Retina (tissue), 1 donor: ENCODE results near the gene PER3.

Source experiments
- DNase-seq: peaks from one replicate; pipeline ENCODE4 v3.0.0-alpha.2; 2016

Gene PER3

DNA sequence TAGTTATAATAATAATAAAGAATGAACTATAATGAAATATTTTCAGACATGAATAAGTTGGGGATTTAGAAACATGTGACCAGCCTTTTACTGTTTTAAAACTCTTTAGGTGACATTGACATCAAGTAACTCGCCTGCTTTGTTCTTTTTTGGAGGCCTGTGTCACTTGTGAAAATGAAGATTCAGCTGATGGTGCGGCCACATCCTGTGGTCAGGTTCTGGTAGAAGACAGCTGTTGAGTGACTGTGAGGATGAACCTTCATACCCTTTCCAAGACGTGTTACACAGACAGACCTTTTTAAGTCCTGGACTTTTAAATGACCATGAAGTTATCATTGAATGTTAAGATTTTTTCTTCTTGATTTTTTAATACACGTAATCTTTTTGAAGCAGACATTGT lies 58.4 kb downstream of the PER3 start:
- DNase-seq = no peak

DNA sequence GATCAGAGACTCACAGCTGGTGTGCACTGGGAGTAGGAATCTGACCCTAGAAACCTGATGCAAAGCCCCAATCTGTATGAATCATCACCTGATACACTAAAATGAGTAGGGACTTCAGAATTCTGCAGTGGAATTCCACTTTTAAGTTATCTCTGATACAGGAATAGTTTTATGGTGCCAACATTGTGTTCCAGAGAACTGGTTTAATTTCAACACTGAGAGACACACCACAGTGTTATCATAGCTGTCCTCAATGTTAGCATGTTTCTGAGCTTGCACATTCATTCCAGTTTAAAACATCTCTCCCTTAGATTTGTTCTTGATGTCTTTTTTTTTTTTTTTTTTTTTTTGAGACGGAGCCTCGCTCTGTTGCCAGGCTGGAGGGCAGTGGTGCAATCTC lies 61.7 kb downstream of the PER3 start:
- no peak for DNase-seq

DNA sequence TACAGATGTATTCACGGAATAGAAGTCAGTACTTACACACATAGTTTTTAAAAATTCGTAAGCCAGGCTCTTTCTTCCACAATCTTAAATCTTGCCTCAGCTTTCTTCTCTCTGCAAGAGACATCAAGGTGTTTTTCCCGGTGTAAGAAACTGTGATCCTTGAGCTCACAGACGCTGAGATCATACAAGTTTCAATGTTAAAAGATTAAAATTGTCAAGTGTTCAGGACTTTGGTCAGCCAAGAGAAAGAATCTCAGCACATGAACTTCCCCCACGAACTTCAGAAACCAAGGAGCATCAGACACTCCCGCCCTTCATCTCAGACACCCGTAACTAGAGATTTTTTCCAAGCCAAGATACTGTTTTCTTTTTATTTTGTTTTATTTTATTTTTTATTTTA lies 62.6 kb downstream of the PER3 start:
- DNase-seq = no peak

DNA sequence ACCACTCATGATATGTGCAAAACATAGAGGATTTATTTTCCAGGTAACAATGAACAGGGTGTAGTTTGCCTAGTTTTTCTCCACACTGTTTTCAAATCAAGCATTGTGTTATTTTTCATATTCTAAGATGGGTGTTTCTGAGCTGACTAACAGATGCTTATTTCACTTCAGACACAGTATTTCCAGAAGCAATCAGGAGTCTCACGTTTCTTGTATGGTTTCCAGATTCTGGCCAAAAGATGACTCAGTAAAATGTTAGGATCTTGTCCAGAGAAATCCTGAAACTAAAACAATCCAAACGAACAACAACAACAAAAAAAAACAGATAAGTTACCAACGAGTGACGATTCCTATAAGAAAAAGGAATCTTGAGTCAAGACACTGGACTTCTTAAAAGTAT lies 63.5 kb downstream of the PER3 start:
- no peak for DNase-seq

DNA sequence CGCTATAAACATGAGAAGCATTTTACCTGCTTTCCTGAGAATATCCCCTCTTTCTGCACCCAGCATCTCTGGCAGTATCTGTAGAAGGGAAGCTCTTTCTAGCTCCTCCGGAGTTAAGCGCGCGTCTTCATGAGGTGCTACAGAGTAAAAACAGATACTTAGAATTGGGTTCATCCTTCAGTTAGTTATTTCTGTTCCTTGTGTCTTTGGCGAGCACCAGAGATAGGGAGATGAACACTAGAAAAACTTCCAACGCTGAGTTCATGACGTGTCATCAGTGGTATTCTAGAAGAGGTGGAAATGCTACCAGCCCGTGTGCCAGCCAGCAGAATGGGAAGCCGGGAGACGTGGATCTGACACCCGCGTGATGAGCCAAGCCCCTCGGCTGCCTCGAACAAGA lies 66.7 kb downstream of the PER3 start:
- DNase-seq = no peak

DNA sequence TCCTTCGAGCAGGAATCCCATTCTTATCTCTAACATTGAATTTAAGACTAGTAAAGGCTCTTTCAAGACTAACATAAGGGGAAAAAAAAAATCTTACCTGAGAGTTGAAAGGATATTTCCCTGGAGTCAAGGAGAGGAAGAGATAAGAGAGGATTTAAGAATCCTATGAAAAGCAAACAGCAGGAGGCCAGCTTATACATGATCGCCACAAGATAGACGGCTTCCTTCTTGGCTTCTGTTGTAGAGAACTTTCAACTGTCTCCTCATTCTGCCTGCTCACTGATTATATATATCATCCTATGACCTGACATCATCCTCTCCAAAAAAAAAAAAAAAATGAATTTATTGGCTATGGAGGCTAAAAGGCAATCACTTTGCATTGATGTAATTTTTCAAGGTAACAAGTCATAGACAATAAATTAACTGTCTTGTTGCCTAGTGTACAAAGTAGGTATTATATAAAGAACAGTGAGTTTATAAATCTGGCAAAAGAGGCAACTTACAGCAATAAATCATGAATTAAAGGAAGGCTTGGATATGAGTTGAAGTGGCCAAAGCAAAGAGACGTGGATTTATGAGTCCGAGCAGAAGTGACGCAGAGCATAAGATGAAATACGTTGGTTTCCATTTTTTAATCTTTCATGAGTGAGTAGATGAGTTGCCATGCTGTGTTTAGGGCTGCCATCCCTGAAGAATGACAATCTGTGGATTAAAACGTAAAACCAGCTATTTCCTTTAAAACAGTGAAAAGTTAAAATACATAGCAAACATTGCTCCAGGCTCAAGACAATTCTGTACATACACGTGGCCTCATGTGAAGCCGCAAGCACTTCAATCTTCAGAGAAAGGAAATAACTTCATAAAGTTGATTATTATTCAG lies 69.0 kb downstream of the PER3 start, which contains the start of gene UTS2:
TSS of gene UTS2 (minus strand) at position 262 of the 880 bp plus-strand sequence. CDS start at position 200, 62 bp downstream.
- no peak for DNase-seq

DNA sequence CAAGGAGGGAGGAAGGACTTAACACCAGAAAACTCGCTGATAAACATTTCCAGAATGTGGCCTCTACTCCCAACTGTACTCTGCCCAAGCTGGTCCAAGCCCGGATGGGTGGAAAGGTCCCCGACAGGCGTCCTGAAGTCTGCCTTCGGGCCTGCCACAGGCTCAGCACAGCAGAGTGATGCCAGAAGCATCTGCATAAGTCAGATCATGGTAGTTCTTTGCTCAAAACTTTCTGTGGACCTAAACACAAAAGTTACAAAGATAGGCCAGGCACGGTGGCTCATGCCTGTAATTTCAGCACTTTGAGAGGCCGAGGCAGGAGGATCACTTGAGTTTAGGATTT lies 69.6 kb downstream of the PER3 start:
- no peak for DNase-seq

DNA sequence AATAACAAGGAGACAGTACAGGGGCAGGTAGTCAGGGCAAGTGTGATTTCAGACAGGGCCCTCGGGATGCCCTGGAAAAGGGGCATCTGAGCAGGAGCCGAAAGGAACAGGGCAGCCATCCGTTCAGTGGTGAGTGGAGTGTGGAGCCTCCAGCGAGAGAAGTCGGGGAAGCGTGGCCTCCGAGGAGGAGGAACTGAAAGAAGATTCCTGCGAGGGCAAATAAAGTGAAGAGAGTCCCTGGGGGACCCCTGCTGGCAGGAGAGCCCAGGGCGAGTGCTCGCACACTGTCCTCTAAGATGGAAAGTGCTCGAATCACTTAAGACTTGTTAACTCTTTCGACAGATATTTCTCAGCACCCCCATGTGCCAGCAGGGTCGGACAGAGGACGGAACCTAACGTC lies 72.3 kb downstream of the PER3 start:
- no peak for DNase-seq

DNA sequence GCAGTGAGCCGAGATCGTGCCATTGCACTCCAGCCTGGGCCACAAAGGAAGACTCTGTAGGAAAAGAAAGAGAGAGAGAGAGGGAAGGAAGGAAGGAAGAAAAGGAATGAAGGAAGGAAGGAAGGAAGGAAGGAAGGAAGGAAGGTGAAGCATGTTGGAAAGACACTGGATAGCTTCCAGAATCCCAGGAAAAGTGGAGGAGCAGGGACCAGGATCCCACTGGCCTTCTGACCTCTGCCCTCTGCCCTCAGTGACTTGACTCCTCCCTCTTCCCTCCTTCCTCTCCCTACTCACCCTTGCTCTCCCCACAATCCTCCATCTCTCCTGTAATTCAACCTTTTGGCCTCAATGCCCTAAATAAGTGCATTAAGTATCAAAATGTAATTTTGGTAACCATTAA lies 72.9 kb downstream of the PER3 start:
- DNase-seq = no peak

DNA sequence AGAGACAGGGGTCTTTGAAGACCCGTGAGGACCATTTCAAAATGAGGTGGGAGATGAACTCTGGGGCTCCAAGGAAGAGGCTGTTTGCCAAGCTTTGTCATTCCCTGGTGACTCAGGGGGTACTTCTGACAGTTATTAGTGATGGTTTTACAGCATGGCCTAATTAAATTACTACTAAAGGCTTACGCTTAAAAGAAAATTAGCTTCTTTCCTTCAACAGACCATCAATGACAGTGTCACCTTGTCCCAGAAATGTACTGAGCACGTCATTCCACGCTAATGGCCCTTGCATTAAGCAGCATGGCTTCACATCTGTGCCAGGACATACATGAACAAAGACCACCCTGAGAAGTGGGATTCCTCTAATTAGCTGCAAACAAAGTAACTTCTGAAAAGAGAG lies 73.9 kb downstream of the PER3 start:
- DNase-seq = peak; percentile 19

DNA sequence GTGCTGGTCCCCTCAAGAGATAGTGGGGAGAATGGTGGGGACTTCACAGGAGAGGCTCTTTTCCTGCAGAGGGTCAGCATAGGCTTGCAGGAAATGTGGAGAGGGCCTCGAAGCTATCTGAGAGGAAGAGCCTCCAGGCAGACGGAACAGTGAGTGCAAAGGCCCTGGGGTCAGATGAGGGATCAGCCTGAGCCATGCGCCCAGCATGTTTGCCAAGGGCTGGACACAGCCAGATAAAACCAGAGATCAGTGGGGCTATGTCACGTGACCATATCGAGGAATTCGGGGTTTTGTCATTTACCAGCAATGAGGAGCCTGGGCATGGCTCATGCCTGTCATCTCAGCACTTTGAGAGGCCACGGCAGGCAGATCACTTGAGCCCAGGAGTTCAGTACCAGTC lies 75.3 kb downstream of the PER3 start:
- no peak for DNase-seq

DNA sequence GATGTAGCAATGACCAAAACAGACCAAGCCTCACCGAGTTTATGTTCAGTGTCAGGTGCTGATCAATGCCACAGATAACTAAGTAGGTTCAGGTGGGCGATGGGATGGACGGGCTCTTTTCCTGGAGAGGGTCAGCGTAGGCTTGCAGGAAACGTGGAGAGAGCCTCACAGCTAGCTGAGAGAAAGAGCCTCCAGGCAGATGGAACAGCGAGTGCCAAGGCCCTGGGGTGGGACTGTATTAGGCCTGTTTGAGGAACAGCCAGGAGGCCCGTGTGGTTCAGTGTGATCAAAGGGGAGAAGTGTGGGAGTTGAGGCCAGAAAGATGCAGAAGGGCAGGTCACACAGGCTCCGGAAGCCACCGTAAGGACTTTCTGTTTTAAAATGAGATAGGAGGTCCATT lies 76.0 kb downstream of the PER3 start:
- no peak for DNase-seq

DNA sequence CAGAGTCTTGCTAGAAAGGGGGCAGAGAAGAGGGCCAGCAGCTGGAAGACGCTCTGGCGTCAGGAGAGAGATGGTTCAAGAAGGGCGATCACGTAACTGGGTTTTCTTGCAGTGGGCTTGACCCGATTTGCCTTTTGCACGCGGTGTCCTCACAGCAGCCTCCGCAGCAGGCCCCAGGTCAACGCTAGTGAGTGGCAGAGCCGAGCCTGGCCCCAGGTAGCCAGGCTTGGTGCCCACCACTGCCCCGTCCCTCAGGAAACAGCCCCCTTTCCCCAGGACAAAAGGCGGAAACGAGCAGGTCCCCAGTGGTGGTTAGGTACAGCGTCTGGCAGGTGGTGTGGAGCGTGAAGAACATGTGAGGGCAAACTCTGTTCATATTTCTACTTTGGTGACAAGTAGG lies 77.4 kb downstream of the PER3 start:
- no peak for DNase-seq

DNA sequence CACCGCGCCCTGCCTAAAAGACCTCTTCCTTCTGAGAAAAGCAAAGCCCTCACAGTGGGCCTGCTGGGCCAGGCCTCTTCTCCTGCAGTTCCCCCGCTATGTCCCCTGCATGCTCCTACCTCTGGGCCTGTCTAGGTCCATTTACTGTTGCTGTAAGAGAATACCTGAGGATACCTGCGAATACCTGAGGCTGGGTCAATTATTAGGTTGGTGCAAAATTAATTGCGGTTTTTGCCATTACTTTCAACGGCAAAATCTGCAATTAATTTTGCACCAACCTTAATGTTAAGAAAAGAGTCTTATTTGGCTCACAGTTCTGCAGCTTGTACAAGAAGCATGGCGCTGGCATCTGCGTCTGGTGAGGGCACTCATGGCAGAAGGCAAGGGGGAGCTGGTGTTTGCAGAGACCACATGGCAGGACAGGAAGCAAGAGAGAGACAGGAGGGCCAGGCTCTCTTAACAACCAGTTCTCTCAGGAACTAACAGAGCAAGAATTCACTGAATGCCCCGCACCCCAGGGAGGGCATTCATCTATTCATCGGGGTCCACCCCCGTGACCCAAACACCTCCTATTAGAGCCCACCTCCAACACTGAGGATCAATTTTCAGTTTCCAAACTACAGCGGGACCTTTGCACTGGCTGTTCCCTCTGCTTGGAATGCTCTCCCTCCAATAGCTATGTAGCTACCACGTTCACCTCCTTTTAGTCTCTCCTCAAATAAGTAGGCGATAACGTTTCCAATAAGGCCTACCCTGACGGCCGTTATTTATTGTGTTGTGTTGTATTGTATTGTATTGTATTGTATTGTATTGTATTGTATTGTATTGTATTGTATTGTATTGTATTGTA lies 78.3 kb downstream of the PER3 start:
- no peak for DNase-seq

DNA sequence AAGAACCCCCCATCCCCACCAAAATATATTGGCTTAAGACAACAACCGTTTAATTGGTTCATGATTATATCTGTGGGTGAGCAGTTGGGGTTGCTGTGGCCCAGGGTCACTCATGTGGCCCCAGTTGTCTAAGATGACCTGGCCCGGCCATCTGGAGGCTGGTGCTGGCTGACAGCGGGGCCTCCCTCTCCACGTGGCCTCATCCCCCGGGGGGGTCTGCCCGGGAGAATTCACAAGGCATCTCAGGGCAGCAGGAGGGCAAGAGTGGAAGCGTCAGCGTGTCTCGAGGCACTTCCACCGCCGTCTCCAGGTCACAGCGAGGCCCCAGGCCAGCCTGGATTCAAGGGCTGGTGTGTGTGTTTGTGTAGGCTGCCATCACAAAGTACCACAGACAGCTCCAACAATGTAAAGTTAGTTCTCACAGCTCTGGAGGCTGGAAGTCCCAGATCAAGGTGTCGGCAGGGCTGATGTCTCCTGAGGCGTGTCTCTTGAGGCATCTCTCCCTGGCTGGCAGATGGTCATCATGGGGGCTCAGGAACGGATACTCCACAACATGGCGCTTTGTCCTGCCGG lies 79.8 kb downstream of the PER3 start:
- no peak for DNase-seq

DNA sequence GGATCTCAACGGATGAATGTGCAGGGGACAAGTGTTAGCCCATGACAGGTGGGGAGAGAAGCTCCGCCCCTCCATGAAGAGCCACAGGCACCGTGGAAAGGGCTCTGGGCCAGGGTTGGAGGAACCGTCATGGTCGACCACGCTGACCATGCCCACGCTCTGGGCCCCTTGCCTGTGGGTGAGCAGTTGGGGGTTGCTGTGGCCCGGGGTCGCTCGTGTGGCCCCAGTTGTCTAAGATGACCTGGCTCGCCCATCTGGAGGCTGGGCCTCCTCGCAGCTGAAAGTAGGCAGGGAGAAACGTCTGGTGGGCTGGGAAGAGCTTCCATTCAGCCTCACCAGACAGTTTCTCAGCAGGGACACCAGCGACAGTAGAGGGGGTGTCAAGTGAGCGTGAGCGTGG lies 81.9 kb downstream of the PER3 start:
- DNase-seq = no peak

DNA sequence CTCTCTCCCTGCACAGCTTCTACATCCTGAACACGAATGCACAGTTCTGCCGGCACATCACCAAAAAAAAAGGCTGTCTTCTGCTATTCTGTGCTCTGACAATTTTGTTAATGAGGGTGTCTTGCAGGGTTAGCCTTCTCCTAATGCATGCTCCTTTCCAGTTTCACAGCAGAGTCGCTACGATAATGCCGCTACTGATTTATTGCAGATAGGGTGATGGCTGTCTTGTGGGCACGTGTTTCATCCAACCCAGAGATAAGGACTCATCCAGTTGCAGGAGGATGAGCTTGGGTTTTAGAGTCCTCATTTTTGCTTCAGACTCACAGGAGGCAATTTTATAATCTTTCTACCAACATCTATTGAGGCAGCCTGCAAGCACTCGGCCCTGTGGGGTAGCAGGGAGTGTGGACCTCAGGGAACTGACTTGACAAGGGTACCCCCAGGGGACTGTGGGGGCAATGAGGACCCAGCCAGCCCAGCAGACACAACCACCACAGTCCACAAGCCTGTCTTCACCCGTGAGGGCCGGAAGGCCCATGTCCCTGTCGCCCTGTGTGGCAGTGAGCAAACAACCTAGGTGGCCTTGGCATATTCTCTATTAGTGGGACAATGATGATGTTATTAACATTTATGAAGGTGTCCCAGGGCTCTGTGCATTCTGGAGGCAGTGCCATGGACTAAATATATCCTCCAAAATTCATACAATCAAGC lies 84.1 kb downstream of the PER3 start:
- DNase-seq = no peak

DNA sequence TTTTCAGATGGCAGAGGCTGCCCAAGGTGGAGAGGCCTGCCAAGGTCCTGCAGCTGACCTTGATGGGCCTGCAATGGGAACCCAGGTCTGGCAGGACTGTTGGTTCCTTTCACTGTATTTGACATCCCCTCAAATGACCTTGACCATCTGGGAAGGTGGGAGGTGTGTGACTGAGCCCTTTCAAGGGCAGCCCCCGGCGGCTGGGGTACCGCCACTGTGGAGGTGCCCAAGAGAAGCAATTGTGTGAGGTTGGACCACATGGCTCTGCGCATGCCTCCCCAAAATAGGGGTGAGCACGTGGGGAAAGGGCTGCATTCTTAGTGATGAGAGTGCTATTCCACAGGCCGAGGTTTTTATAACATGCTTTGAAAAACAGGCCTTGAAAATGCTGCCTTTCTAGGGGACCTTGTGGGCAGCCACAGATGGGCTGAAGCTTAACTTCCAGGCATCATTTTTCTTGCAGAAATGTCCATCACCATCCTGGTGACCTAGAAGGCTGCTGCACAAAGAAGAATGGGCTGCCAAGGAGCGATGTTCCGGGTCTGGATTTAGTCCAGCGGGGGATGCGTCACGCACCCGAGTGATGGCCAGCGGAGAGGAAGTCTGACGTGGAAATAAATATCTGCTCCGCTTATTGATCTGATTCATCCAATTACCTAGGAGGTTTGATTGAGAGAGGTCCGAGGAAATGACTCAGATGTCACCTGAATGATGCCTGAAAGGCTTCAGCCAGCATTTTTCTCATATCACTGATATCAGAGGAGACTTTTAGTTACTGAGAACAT lies 85.2 kb downstream of the PER3 start:
- no peak for DNase-seq

DNA sequence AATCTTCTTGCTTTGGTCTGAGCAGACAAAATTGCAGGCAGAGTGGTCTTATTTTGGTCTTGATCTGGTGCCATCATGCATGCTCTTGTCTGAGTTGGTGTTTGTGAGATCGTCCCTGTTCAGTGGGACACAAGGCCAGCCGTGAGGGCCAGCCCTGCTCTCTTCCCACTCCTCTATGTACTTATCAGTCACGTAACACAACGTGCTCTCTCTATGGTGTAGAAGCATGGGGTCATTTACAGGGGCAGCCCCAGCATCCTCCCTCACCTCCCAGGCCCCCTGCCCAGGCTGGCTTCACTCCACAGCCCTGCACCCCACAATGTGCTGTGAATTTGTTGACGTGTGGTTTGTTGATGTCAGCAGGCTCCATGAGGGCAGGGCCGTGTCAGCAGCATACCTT lies 87.0 kb downstream of the PER3 start:
- DNase-seq = no peak

DNA sequence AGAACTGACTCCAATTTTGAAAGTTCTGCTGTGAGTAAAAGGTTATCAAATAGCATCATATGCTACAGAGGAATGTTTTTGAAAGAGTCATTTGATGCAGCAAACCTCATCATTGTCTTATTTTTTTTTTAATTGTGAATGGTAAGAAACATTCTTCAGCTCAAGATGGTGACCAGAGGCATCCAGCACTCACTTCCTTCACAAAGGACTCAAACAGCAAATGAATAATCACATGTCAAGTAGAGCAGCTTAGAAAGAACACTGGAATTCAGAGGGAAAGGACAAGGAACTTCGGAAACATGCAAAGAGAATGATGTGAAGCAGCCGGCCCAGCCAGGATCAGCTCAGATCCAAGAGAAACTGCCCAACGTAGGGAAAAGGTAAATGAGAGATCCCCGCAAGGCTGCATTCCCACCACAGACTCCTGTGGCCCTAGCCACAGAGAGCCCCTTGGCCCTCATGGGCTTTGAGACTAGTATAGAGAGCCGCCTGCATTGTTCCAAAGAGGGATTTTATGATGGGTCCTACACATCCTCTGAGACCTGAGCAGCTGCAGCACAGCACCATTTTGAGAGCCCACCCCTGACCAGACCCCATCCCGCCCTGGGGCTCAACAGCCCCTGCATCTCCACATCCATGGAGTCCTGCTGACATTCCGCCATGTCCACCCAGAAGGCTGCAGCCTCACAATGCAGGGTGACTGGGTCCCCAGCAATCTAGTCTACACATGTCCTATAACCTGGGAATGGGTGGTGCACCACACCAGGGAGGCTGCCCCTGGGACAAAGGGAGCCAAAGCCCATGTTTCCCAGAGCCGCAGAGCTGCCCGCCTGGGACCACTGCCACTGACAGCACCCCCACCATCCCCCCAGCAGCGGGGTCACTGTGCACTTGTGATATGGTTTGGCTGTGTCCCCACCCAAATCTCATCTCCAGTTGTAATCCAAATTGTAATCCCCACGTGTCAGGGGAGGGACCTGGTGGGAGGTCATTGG lies 90.0 kb downstream of the PER3 start:
- DNase-seq = no peak

DNA sequence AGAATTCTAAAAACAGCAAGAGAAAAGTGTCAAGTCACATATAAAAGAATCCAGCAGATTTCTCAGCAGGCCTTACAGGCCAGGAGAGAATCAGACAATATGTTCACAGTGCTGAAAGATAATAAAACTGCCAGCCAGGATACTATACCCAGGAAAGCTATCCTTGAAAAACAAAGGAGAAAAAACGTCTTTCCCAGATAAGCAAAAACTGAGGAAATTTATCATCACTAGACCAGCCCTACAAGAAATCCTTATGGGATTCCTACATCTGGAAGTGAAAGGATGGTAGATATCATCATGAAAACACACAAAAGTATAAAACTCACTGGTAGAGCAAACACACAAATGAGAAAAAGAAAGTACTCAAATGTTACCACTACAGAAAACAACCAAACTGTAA lies 93.9 kb downstream of the PER3 start:
- no peak for DNase-seq
